Adrenal gland (tissue), 12 donors: Measurements from ENCODE around the gene NUP93. TPM values are rescaled to one million over a fixed set of nuclear protein-coding genes. Genes with fewer than 3 reads are reported as not detected.

Experiments
- DNase-seq, 7 donors: peaks; one replicate each; pipeline ENCODE4 v3.0.0-alpha.2; 2019 to 2020
- H3K27ac ChIP-seq, 5 donors: fragments of 200-600 bp; sonication (generic) in 4 of 5; 1 replicate in 3 of 5; 2 replicates in 2 of 5; pipeline versions ENCODE4 v1.5.1 to v1.8.0; 2016 to 2020; ENCODE audit warnings: mild to moderate bottlenecking in 1 of 5
- H3K27me3 ChIP-seq: fragments of 200-600 bp; 2 replicates; pipeline ENCODE4 v1.8.0; 2021
- H3K36me3 ChIP-seq, 2 donors: fragments of 200-600 bp; replicated peaks in 1 of 2; 1 replicate in 1 of 2; 2 replicates in 1 of 2; pipeline versions ENCODE4 v1.5.1 to v1.8.0; 2018 to 2022
- H3K4me1 ChIP-seq, 2 donors: fragments of 200-600 bp; replicated peaks in 1 of 2; 1 replicate in 1 of 2; 2 replicates in 1 of 2; pipeline versions ENCODE4 v1.5.1 to v1.8.0; 2018 to 2021
- H3K4me3 ChIP-seq, 4 donors: fragments of 200-600 bp; sonication (generic) in 3 of 4; one replicate each; pipeline ENCODE4 v1.5.1; 2016 to 2018
- H3K9me3 ChIP-seq, 3 donors: fragments of 200-600 bp; sonication (generic) in 1 of 3; replicated peaks in 1 of 3; 1 replicate in 2 of 3; 2 replicates in 1 of 3; pipeline versions ENCODE4 v1.5.1 to v1.8.0; 2016 to 2021
- CTCF ChIP-seq, 6 experiments: fragments of 450-650 bp in 4 of 6; fragments of 200-600 bp in 2 of 6; sonication (generic) in 1 of 6; IDR thresholded peaks; 1 replicate in 5 of 6; 2 replicates in 1 of 6; pipeline versions ENCODE4 v1.5.1 to v1.8.0; 2016 to 2021; ENCODE audit warnings: antibody characterized with exemption in 6 of 6, mild to moderate bottlenecking in 2 of 6, moderate library complexity in 1 of 6
- POLR2A ChIP-seq, 2 donors: fragments of 450-650 bp; IDR thresholded peaks; one replicate each; pipeline ENCODE4 v1.6.1; 2017; ENCODE audit warnings: antibody characterized with exemption in 2 of 2, mild to moderate bottlenecking in 2 of 2, moderate library complexity in 1 of 2
- WGBS, 4 donors: extraction: QIAGEN DNeasy Blood & Tissue Kit in 2 of 4; methylation state at CpG; one replicate each; pipeline versions ENCODE4 v1.1.5 to v1.1.7; 2013 to 2017; 5-methylcytosine and 5-hydroxymethylcytosine counted together
- intact Hi-C, 2 donors: fragments of 100-400 bp; cut with DNase I; formaldehyde crosslinking; loops; one replicate each; pipeline versions ENCODE4 v1.14.1 to v1.15.0; 2022 to 2023
- polyA plus RNA-seq, 3 donors: library from polyadenylated mRNA; stranded (reverse); fragments of 200-250 nt in 2 of 3; fragments of 350-450 nt in 1 of 3; fragmentation: Illumina TruSeq in 1 of 3; extraction: RNeasy Lipid Tissue Mini Kit (QIAGEN cat#74804) in 1 of 3; gene quantifications; one replicate each; pipeline ENCODE4 v1.2.3, GENCODE V29; 2013 to 2014
- total RNA-seq, 9 donors: library from RNA; depleted of rRNA in 4 of 9; stranded (reverse); fragments of >200 nt in 4 of 9; fragments of 120-200 nt in 1 of 9; fragmentation: NEBNext Ultra II Directional in 1 of 9; extraction: Animal tissue kit (Norgen Biotek cat#: 25700) in 1 of 9; gene quantifications; one replicate each; pipeline versions ENCODE4 v1.1.0 to v1.2.4, GENCODE V29; 2013 to 2023
- donor health status: healthy with polysubstance abuse.
- donor health status: Bipolar disorder and iron deficiency.
- donor health status: DM: yes; HTN: yes; CAD: no.
- donor health status: DM: no; HTN: no; CAD: no.
- donor health status: DM: no; HTN: no; CAD: no.
- donor health status: DM: yes; HTN: yes; CAD: no.

The NUP93 gene
- total and polyA plus RNA-seq, 12 donors: 29.3 to 71.1 (median 45.8) TPM

GRCh38 chr16:56855201-56855600 is 125.3 kb downstream of the NUP93 start:
- Histone ChIP-seq H3K9me3 (no peaks in the 10 kb centered on the region), H3K27me3 (no peaks in the 10 kb centered on the region), H3K4me1 (peaks cover 0 to 4% of the 10 kb centered on the region in 2 donors), H3K27ac (no peak overlapping the region), H3K36me3 (no peaks in the 10 kb centered on the region), H3K4me3 (no peak overlapping the region)
- 86 to 96% (median 92%) methylated on average over 1 to 6 of the region's 6 CpGs for WGBS, 4 donors
- intact Hi-C loops: no loop called here
- TF ChIP-seq CTCF (IDR thresholded peaks at IDR 0.05) (no peak), POLR2A (IDR thresholded peaks at IDR 0.05) (no peak)
- no peak for DNase-seq

GRCh38 chr16:56855946-56856345 is 126.0 kb downstream of the NUP93 start:
- WGBS, 4 donors: 73 to 78% (median 75%) methylated on average over 4 of the region's 4 CpGs
- DNase-seq: no peak
- Histone ChIP-seq H3K4me3 (no peak overlapping the region), H3K4me1 (peaks cover 0 to 4% of the 10 kb centered on the region in 2 donors), H3K27ac (no peak overlapping the region), H3K9me3 (no peaks in the 10 kb centered on the region), H3K27me3 (no peaks in the 10 kb centered on the region), H3K36me3 (no peaks in the 10 kb centered on the region)
- TF ChIP-seq CTCF (IDR thresholded peaks at IDR 0.05): no peak
- intact Hi-C loops: no loop called here

GRCh38 chr16:56856876-56857447 is 127.0 kb downstream of the NUP93 start:
- H3K36me3 ChIP-seq: no peaks in the 10 kb centered on the region
- H3K9me3 ChIP-seq: no peaks in the 10 kb centered on the region
- no peaks in the 10 kb centered on the region for H3K27me3 ChIP-seq
- peaks cover 0 to 4% of the 10 kb centered on the region in 2 donors for H3K4me1 ChIP-seq
- no peak for DNase-seq
- no peak for TF ChIP-seq CTCF (IDR thresholded peaks at IDR 0.05)
- TF ChIP-seq POLR2A (IDR thresholded peaks at IDR 0.05): no peak
- H3K4me3 ChIP-seq: no peak overlapping the region
- intact Hi-C loops: no loop called here
- no peak overlapping the region for H3K27ac ChIP-seq
- 36 to 49% (median 42%) methylated on average over 6 of the region's 6 CpGs for WGBS, 4 donors

- Histone ChIP-seq H3K27me3 (no peaks in the 10 kb centered on the region), H3K27ac (no peak overlapping the region), H3K9me3 (no peaks in the 10 kb centered on the region), H3K4me3 (no peak overlapping the region), H3K4me1 (peaks cover 0 to 4% of the 10 kb centered on the region in 2 donors), H3K36me3 (no peaks in the 10 kb centered on the region)
- DNase-seq: no peak
- 76 to 90% (median 82%) methylated on average over 13 to 14 of the region's 14 CpGs for WGBS, 4 donors
- TF ChIP-seq CTCF (IDR thresholded peaks at IDR 0.05) (no peak), POLR2A (IDR thresholded peaks at IDR 0.05) (no peak)
- intact Hi-C loops: no loop called here
Measured at GRCh38 chr16:56858374-56858773, 128.4 kb downstream of the NUP93 start.
